IgD-negative memory B cell (primary cell): ENCODE results near the gene INAVA. TPM values are rescaled to one million over a fixed set of nuclear protein-coding genes. Genes with fewer than 3 reads are reported as not detected.
A peak's percentile ranks its signal among the peaks of the same experiment; 100 is the strongest.
"Not testable (repeated sequence)": the region's sequence is repeated elsewhere in the genome, so short reads cannot be mapped to it uniquely, and the experiment has no call there.

ENCODE experiments used
- H3K27ac Mint-ChIP-seq, 3 donors: one replicate each; pipeline ENCODE4 v1.8.0; 2020 to 2022; ENCODE audit warnings: mild to moderate bottlenecking in 3 of 3, mixed read lengths in 3 of 3, moderate library complexity in 1 of 3
- H3K27me3 Mint-ChIP-seq: one replicate; pipeline ENCODE4 v1.8.0; 2021; ENCODE audit warnings: mixed read lengths
- H3K36me3 Mint-ChIP-seq: one replicate; pipeline ENCODE4 v1.8.0; 2020; ENCODE audit warnings: mild to moderate bottlenecking, mixed read lengths
- H3K4me1 Mint-ChIP-seq, 3 donors: one replicate each; pipeline ENCODE4 v1.8.0; 2020 to 2022; ENCODE audit warnings: mixed read lengths in 3 of 3, mild to moderate bottlenecking in 1 of 3
- H3K4me3 Mint-ChIP-seq, 4 donors: one replicate each; pipeline ENCODE4 v1.8.0; 2020 to 2022; ENCODE audit warnings: mild to moderate bottlenecking in 4 of 4, mixed read lengths in 4 of 4, moderate library complexity in 3 of 4
- H3K9me3 Mint-ChIP-seq, 3 donors: one replicate each; pipeline ENCODE4 v1.8.0; 2020 to 2021; ENCODE audit warnings: mixed read lengths in 3 of 3, mild to moderate bottlenecking in 1 of 3
- polyA plus RNA-seq: library from polyadenylated mRNA; unstranded; fragments of 300-500 nt; fragmentation: Illumina TruSeq; gene quantifications from one replicate; pipeline ENCODE4 v1.2.3, GENCODE V29; 2021

Gene INAVA
- polyA plus RNA-seq, 1 donor from 2014 or later: not detected

GRCh38 chr1:200935286-200935962, 40.7 kb downstream of the INAVA start:
- not testable (repeated sequence) for H3K9me3 Mint-ChIP-seq, H3K4me1 Mint-ChIP-seq, H3K27ac Mint-ChIP-seq, H3K36me3 Mint-ChIP-seq, H3K4me3 Mint-ChIP-seq, H3K27me3 Mint-ChIP-seq

- no peak overlapping the region for H3K27ac Mint-ChIP-seq
- peaks cover 6% of the 10 kb centered on the region for H3K36me3 Mint-ChIP-seq
- H3K9me3 Mint-ChIP-seq: peaks cover 0 to 16% (median 3%) of the 10 kb centered on the region in 3 donors
- H3K4me3 Mint-ChIP-seq: peak overlapping the region in 1 of 4 donors; percentile 32
- H3K4me1 Mint-ChIP-seq: no peaks in the 10 kb centered on the region
- no peaks in the 10 kb centered on the region for H3K27me3 Mint-ChIP-seq
Observed at GRCh38 chr1:200938955-200939354, 44.3 kb downstream of the INAVA start.

- H3K36me3 Mint-ChIP-seq: peaks cover 7% of the 10 kb centered on the region
- peaks cover 4 to 23% (median 10%) of the 10 kb centered on the region in 3 donors for H3K9me3 Mint-ChIP-seq
- H3K27me3 Mint-ChIP-seq: peaks cover 9% of the 10 kb centered on the region
- no peaks in the 10 kb centered on the region for H3K4me1 Mint-ChIP-seq
- H3K27ac Mint-ChIP-seq: no peak overlapping the region
- H3K4me3 Mint-ChIP-seq: no peak overlapping the region
Observed at GRCh38 chr1:200945111-200945510, 50.4 kb downstream of the INAVA start.

DNA sequence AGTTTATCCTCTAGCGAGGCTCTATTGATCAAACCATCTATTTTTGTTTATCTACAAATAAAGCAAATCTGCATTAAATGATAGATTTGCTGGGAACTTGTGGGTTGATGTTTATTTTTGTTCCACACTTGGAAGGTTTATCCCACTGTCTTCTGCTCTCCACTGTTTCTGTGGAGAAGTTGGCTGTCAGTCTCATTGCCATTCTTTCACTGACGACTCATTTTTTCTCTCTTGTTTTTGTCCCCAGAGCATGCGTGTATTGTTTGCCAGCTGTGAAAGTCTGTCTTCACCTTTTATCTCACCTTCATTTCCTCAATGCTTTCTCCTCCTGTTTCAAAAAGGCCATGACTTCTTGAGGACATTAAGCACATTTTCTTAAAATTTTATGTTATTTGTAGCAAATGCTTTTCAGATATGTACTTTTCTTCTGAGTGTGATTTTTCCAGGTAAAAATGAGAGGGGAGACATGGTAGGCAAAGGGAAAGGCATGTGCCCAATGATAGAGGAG, 52.4 kb downstream of the INAVA start:
- no peaks in the 10 kb centered on the region for H3K4me1 Mint-ChIP-seq
- H3K27ac Mint-ChIP-seq: no peak overlapping the region
- peaks cover 4 to 14% (median 8%) of the 10 kb centered on the region in 3 donors for H3K9me3 Mint-ChIP-seq
- no peak overlapping the region for H3K4me3 Mint-ChIP-seq
- H3K27me3 Mint-ChIP-seq: peaks cover 9% of the 10 kb centered on the region
- peaks cover 6% of the 10 kb centered on the region for H3K36me3 Mint-ChIP-seq

- H3K27me3 Mint-ChIP-seq: peaks cover 10% of the 10 kb centered on the region
- peaks cover 0 to 2% (median 2%) of the 10 kb centered on the region in 3 donors for H3K4me1 Mint-ChIP-seq
- H3K4me3 Mint-ChIP-seq: no peak overlapping the region
- peaks cover 4 to 8% (median 8%) of the 10 kb centered on the region in 3 donors for H3K9me3 Mint-ChIP-seq
- peaks cover 2% of the 10 kb centered on the region for H3K36me3 Mint-ChIP-seq
- H3K27ac Mint-ChIP-seq: no peak overlapping the region
Observed at GRCh38 chr1:200949626-200950025, 54.9 kb downstream of the INAVA start.

- Mint-ChIP-seq H3K4me1 (peaks cover 0 to 2% (median 2%) of the 10 kb centered on the region in 3 donors), H3K36me3 (peaks cover 2% of the 10 kb centered on the region), H3K4me3 (no peak overlapping the region), H3K27ac (no peak overlapping the region), H3K27me3 (peaks cover 10% of the 10 kb centered on the region), H3K9me3 (peaks cover 4 to 8% (median 8%) of the 10 kb centered on the region in 3 donors)
Observed at GRCh38 chr1:200951016-200951415, 56.3 kb downstream of the INAVA start.

GRCh38 chr1:200954434-200954833, 59.7 kb downstream of the INAVA start:
- H3K4me1 Mint-ChIP-seq: peaks cover 0 to 2% (median 2%) of the 10 kb centered on the region in 3 donors
- H3K27me3 Mint-ChIP-seq: peaks cover 6% of the 10 kb centered on the region
- H3K4me3 Mint-ChIP-seq: no peak overlapping the region
- H3K9me3 Mint-ChIP-seq: no peaks in the 10 kb centered on the region
- H3K36me3 Mint-ChIP-seq: no peaks in the 10 kb centered on the region
- H3K27ac Mint-ChIP-seq: no peak overlapping the region

DNA sequence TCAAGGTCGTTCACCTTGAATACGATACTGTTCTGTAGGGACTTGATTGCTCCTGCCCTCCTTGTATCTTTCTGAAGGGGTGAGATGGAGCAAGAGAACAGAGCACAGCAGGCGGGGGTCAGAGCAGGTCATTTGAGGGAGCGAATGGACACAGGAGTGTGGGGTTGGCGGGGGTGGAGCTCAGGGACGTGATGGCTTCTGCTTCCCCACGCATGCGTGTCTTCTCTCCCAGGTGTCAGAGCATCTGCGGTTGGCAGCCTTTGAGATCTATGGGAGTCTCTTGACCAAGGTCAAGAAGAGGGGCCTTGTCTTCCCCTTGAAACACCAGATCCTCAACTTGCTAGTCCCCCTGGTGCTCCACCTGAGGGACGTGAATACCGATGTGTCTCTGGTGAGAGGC, 63.9 kb downstream of the INAVA start:
- peaks cover 8 to 18% (median 15%) of the 10 kb centered on the region in 3 donors for H3K4me1 Mint-ChIP-seq
- no peaks in the 10 kb centered on the region for H3K36me3 Mint-ChIP-seq
- peaks cover 4% of the 10 kb centered on the region for H3K27me3 Mint-ChIP-seq
- no peak overlapping the region for H3K4me3 Mint-ChIP-seq
- H3K27ac Mint-ChIP-seq: no peak overlapping the region
- no peaks in the 10 kb centered on the region for H3K9me3 Mint-ChIP-seq

DNA sequence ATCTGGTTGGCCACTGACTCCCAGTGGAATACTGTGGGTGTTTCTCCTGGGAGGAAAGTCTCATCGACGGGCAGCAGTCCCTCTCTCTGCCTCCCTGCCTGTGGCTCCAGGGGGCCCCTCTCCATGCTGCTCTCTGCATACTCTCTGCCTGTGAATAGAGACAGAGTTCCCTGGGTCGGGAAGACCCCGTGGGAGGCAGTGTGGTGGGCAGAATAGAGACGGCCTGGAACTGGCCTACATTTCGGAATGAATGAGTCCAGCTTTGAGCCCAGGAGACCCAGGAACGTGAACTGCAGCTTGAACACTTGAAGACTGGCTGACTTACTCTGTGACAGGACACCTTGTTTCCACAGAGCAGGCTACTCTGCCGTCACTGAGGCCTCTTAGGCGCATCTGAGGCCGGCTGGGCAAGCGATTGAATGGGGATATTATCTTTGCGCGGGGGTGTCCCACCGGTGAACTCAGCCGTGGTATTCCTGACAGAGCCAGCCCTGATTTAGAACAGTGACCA, 64.8 kb downstream of the INAVA start:
- Mint-ChIP-seq H3K4me3 (peak overlapping the region in 2 of 4 donors; percentile 12 to 70), H3K9me3 (no peaks in the 10 kb centered on the region), H3K36me3 (no peaks in the 10 kb centered on the region), H3K4me1 (peaks cover 6 to 16% (median 15%) of the 10 kb centered on the region in 3 donors), H3K27me3 (peaks cover 1% of the 10 kb centered on the region), H3K27ac (no peak overlapping the region)

DNA sequence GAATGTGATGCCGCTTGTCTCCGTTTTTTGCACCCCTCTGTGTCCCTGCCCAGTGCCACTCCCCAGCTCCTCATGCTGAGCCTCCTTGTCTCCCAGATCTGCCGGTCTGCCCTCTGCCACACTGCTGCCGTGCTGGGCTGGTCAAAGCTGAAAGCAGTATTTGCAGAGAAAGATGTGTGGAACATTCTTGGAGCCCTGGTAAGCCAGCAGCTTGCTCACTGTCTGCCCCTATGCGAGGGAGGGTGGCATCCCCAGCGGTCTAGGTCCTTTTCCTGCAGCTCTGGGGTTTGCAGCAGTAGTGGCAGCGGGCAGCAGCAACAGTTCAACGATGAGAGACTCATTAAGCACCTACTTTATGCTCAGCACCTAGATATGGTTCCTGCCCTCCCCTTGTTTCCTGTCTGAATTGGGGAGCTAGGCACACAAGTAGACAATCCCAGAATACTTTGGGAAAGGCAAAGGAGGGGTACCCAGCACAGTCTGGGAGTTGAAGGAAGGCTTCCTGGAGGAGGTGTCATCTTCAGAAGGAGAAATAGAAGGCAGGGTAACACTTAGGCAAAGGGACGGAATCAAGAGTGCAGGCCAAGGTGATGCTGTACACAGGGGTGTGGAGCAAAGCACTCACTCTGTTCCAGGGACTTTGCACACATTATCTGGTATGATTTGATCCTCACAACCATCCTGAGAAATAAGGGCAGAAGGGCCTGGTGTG, 65.7 kb downstream of the INAVA start:
- Mint-ChIP-seq H3K9me3 (no peaks in the 10 kb centered on the region), H3K4me3 (peak overlapping the region in 1 of 4 donors; percentile 72), H3K27ac (no peak overlapping the region), H3K4me1 (peaks cover 8 to 16% (median 15%) of the 10 kb centered on the region in 3 donors), H3K27me3 (peaks cover 1% of the 10 kb centered on the region), H3K36me3 (no peaks in the 10 kb centered on the region)

DNA sequence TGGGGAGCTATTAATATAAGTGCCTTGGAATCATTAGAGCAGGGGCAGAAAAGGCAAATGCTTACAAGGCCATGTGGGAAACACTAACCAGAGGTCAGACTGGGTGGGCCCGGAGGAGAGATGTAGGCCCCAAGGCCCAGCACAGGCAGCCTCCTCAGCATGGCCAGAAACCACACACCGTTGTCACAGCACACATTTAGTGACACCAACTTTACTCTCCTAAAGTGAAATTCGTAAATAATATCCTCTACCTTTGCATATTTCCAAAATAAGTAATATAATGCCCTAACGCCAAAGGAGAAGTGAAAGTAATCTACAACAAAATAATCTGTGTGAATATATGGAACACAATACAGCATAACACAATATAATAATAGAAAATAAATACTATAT, 66.2 kb downstream of the INAVA start:
- Mint-ChIP-seq H3K27me3 (peaks cover 1% of the 10 kb centered on the region), H3K36me3 (no peaks in the 10 kb centered on the region), H3K4me1 (peaks cover 8 to 16% (median 15%) of the 10 kb centered on the region in 3 donors)

DNA sequence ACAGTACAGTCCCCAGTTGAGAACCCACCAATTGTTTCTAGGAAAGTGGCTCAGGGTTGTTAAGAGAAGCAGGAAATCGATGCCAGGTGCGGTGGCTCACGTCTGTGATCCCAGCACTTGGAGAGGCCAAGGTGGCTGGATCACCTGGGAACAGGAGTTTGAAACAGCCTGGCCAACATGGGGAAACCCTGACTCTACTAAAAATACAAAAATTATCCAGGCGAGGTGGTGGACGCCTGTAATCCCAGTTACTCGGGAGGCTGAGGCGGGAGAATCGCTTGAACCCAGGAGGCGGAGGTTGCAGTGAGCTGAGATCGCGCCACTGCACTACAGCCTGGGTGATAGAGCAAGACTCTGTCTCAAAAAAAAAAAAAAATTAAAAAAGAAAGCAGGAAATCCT, 67.5 kb downstream of the INAVA start:
- H3K9me3 Mint-ChIP-seq, H3K4me3 Mint-ChIP-seq, H3K27me3 Mint-ChIP-seq, H3K27ac Mint-ChIP-seq, H3K36me3 Mint-ChIP-seq: not testable (repeated sequence)
- H3K4me1 Mint-ChIP-seq: peaks cover 8 to 16% (median 15%) of the 10 kb centered on the region in 3 donors

More for the DNA sequence above, 66.2 kb downstream of the INAVA start:
- Mint-ChIP-seq H3K4me3 (peak overlapping the region in 2 of 4 donors; percentile 34 to 70), H3K27ac (no peak overlapping the region), H3K9me3 (no peaks in the 10 kb centered on the region)

DNA sequence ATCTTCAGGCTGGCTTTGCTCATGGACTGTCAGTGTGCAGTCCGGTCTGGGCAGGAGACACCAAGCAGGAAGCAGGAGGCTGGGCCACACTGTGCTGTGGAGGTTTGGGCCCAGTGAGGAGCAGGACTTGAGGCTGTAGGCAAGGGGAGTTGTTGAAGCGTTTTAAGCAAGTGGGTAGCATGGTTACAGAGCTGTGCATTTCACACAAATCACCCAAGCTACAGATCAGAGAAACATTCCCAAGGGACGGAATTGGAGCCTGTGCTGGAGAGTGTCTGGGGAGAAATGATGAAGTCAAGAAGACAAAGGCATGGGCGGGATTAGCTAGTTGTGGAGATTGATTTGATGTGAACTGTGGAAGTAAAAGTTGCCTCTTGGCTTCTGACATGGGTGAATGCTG, 67.9 kb downstream of the INAVA start:
- Mint-ChIP-seq H3K27me3 (no peaks in the 10 kb centered on the region), H3K4me3 (no peak overlapping the region), H3K36me3 (peaks cover 2% of the 10 kb centered on the region), H3K4me1 (peaks cover 8 to 16% (median 15%) of the 10 kb centered on the region in 3 donors), H3K9me3 (no peaks in the 10 kb centered on the region), H3K27ac (no peak overlapping the region)

DNA sequence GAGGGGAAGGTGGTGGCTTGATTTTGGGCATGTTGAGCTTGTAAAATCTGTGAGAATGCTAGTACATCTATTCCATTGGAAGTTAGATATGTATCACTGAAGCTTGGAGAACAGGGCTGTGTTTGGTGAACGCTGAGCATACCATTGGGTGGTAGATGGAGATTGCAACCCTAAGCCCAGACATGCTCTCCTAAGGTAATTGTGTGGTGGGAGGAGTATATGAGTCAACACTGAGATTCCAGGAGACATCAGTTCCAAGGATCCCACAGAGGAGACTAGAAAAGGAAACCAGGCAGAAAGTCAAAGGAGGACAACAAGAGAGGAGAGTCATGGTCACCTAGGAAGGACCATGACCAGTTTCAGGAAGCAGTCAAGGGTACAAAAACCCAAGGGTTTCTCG, 68.4 kb downstream of the INAVA start:
- Mint-ChIP-seq H3K27ac (no peak overlapping the region), H3K27me3 (no peaks in the 10 kb centered on the region), H3K9me3 (no peaks in the 10 kb centered on the region), H3K4me1 (peaks cover 8 to 16% (median 15%) of the 10 kb centered on the region in 3 donors), H3K36me3 (peaks cover 2% of the 10 kb centered on the region), H3K4me3 (no peak overlapping the region)

- H3K36me3 Mint-ChIP-seq, H3K4me3 Mint-ChIP-seq, H3K9me3 Mint-ChIP-seq, H3K27me3 Mint-ChIP-seq: not testable (repeated sequence)
- H3K27ac Mint-ChIP-seq: peak overlapping the region in 1 of 3 donors; percentile 11
- H3K4me1 Mint-ChIP-seq: peaks cover 8 to 16% (median 15%) of the 10 kb centered on the region in 3 donors
Observed at GRCh38 chr1:200963888-200964287, 69.2 kb downstream of the INAVA start.
